HG02884 (cell line): ENCODE data around the gene SH3GL1.

ENCODE experiments used
- ATAC-seq: cut with Tn5 transposase; IDR thresholded peaks from one replicate; pipeline ENCODE4 v1.9.1; 2021; ENCODE audit warnings: mild to moderate bottlenecking, moderate library complexity; ENCODE audit not compliant: unreplicated experiment

Gene SH3GL1

DNA sequence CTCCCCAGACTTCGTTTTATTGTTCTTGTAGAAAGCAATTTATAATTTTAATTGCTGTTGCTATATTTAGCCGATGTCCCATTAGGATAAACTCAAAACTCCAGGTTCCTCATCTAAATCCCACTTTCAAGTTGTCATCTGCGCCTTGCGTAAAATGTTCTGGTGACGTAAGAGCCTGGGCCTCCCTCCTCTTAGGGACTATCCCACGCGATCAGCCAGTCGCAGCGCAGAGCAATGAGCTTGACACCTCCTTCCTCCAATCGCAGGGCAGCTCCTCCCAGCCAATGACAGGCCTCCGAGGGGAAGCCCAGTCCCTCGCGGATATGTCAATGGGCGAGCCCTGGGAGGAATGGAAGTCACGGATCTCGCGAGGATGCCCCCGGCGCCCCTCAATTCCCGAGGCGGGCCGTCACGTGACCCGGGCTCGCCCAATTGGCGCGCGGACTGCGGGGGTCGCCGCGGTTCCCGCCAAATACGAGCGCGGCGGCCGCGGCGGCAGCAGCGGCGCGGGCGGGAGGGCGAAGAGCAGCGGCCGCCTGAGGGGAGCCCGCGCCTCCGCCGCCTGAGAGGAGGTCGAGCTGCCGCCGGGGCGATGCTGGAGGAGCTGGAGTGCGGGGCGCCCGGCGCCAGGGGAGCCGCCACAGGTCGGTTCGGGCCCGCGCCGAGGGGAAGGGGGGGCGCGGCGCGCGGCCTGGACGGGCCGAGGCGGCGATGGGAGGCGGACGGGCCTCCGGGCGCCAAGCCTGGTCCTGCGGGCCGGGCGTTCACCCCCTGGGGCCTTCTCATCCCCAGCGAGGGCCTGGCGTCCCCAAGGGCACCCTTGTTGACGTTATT, 2.0 kb upstream of the SH3GL1 start, which contains the start of gene CHAF1A:
Gene CHAF1A, plus strand, starts transcription at position 470 of the 834 bp plus-strand sequence. Its CDS starts 123 bp downstream, at position 593.
- peak; percentile 64 for ATAC-seq

DNA sequence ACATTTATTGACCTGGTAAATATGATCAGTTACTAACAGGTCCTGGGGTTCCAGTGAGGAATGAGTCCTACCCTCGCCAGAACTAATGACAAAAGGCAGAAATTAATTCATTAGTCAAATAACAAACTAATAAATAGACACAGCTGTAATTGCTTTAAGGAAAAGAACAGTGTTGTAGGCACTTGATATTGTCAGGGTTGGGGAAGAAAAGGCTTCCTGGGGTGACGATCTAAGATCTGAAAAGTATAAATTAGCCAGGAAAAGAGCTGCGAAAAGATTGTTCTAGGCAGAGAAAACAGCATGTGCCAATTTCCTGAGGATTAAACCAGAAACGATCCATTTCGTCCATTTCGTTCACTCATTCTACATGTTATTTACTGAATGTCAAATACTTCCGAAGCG, 1.4 kb upstream of the SH3GL1 start:
- no peak for ATAC-seq

DNA sequence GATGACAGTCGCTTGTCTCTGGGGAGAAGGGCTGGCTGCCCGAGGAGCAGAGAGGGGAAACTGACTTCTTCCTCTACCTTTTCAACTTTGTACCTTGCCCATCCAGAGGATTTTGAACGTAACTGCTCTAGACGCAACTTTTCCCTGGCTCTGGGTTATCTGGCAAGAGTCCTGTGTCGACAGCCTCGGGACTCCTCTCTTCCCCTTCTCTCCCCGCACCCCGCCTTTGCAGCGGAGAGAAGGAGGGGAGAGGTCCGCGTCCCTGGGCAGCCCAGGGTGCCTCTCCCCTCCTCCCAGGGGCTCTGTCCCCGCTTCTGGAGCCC, 574 bp downstream of the SH3GL1 start:
- ATAC-seq, result no peak

DNA sequence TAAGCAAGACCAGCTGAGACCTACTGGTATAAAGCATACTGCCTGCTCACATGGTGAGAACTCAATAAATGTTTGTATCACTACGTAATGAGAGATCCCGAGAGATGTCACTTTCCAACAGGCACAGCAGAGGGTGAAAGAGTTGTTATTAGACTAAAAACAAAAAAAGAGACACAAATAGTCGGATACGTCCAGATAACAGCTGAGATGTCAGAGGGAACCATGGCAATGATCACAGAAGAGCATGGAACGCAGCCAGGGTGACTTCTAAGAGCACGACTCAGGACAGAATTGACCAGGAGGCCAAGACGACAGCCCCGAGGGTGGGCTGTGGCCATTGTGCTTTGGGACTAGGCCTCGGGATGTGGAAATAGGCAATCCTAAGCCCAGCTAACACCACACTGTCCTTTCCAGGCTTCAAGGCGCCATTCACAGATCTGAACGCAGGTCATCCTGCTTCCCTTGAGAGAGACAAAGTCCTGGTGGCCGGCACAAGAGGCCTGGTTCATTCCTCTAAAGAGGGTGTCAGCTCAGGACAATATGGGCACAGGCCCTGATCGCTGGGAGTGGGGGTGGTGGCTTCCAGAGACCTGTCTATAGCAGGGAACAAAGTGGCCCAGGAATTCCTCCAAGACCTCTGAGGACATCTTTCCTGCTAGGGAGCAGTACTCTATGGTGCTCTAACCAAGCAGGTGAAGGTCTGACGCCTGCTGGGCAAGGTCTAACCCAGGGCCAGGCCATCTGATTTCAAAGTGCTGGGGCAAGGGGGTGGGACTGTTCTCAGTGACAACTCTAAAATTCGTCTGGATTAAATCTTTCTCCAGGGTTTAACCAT, 3.2 kb downstream of the SH3GL1 start:
- ATAC-seq, result no peak

DNA sequence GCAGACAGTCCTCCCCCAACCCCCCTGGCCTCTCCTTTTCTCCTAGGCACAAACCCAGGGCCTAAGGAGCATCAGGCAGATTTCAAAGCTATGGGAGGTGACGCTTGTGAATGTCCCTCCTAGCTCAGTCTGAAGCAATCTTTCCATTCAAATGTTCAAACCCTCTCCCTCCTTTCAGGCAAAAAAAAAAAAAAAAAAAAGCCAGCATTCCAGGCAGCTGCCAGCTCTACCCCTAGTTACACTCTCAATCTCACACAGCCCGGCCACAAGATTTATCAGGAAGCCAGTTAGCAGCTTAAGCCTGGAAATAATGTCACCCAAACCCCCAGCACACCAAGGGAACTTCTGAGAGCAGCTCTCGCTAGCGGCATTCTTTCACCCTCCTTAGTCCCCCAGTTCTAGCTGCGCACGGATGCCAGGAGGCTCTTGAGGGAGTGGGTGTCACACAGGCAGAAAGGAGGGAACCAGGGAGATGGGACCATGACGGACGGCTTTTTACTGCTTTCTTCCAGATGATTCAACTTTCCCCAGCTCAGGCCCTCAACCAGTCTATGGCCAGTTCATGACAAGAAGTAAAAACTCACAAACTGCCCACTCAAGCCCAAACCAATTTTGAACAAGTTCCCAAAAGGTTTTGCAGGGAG, 6.3 kb downstream of the SH3GL1 start:
- ATAC-seq, result no peak

DNA sequence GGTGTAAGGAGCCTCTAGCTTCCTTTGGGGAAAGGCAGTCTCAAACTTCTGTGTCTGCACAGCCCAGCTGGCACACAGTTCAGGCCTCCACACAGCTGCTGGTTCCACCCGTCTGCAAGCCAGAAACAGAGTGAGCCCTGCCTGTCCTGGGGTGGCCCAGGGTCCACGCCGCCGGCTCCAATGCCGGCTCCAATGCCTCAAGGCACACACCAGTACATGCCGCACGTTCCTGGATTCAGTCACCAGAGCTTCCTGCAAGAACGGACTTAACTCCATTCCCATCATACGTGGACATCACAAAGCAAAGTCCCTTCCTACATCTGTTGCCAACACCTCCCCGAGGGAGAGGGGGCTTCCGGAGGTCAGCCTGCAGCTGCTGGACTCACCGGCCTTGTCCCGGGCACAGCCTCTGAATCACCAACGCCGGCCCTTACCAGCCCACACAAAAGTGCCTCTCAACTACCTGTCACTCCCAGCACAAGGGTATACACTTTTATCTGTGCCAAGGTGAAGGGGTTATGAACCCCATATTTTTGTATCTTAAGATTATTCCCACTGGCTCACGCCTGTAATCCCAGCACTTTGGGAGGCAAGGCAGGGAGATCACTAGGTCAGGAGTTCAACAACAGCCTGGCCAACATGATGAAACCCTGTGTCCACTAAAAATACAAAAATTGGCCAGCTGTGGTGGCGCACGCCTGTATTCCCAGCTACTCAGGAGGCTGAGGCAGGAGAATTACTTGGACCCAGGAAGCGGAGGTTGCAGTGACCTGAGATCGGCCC, 8.5 kb downstream of the SH3GL1 start:
- ATAC-seq, result no peak

DNA sequence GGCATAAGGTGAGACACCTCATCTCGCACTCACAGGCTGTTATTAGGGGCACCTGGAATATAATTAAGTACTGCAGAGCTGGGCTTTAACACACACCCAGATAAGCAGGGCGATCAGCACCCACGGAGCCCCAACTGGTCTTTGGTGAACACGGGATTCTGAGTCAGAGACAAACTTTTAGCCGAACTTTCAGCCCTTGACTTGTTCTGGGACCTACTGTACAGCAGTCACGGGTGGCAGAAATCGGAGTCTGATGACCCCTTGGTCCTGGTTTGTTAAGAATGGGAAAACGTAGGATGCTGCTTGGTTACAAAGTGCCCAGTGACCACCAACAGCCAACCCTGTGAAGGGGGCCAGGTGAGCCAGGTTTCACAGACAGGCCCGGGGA, 9.0 kb downstream of the SH3GL1 start:
- ATAC-seq, result no peak

DNA sequence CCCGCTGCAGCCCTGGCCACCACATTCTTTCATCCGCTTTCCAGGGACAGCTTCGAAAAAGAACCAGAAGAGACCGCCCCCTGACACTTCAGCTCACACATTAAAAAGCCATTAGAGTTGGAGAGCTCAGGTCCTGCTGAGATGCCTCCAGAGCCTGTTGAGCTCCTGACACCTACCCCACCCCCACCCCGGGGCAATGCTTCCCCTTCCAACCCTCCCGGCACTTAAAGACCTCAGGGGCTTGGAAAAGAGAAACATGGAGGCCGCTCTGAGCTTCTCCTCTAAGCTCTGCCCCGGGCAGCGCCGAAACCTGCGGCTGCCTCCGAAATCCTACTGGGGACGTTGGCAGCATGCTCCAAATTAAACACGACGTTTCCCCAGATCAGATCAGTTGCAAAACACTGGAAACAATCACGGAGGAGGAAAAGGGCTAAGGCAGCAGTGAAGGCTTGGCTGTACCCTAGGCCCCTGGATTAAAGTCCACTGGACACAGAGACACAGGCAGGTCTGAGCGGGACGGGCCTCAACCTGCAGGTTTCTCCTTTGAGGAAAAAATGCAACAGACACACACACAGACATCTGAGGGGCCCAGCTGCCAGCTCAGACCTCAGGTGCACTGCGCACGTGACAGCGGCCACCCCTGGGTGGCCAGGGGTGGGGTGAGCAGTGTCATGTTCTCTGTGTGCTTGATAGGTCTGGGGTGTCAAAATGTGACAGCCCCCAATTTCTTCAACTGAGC, 9.6 kb downstream of the SH3GL1 start:
- no peak for ATAC-seq

DNA sequence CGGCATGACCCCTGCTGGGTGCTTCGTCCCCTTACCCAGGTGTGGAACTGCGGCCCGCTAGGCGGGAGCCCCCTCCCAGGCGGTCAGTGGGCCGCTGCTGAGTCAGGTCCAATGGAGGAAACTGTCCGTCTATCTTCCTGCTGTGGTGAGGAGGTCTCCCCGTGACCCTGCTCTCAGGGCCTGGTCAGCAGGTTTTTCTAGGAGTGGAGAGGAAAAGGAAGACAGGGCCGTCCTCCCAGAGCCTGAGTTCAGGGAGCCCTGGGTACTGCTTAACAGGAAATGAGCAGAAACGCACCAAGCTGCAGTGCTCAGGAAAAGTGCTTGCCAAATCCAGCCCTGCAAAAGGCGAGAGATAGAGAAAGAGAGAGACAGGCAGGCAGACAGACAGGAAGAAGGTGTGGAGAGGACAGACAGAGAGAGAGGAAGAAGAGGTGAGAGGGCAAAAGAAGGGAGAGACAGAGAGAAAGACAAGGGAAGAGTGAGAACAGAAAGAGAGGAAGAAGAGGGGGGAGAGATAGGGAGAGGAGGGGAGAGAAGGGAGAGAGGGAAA, 10.3 kb downstream of the SH3GL1 start:
- no peak for ATAC-seq

DNA sequence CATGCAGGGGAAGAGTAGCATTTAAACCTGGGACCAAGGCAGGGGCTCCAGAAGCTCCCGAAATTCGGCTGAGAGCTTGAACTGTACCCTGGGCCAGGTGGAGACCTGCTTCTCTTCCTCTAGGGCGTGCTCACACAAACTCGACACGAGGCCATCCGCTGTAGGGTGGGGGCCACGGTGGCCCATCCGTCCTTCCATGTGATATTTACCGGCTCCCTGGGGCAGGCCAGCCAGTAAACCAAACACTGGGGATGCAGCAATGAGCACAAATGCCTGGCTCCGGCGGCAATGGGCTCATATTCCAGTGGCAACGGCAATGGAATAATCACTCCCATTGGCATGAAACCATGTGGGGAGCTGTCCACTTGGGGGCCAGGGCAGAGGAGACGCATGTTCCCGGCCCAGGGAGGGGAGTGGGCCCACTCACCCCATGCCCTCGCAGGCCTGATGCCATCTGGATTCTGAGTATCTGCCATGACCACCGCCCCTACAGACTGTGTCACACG, 10.8 kb downstream of the SH3GL1 start:
- no peak for ATAC-seq

DNA sequence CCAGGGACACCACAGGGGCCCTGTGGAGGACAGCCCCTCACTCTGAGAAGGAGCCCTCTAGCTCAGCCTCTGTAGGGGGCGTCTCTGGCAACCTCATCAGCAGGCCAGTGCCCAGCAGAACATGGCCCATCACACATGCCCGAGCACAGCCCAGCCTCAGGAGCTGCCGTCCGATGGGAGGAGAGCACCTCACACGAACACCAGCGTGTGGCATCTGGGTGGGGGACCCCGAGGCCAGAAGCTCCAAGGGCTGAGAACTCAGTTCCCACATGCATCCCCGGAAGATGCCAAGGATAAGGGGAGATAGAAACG, 11.3 kb downstream of the SH3GL1 start:
- ATAC-seq, result no peak

DNA sequence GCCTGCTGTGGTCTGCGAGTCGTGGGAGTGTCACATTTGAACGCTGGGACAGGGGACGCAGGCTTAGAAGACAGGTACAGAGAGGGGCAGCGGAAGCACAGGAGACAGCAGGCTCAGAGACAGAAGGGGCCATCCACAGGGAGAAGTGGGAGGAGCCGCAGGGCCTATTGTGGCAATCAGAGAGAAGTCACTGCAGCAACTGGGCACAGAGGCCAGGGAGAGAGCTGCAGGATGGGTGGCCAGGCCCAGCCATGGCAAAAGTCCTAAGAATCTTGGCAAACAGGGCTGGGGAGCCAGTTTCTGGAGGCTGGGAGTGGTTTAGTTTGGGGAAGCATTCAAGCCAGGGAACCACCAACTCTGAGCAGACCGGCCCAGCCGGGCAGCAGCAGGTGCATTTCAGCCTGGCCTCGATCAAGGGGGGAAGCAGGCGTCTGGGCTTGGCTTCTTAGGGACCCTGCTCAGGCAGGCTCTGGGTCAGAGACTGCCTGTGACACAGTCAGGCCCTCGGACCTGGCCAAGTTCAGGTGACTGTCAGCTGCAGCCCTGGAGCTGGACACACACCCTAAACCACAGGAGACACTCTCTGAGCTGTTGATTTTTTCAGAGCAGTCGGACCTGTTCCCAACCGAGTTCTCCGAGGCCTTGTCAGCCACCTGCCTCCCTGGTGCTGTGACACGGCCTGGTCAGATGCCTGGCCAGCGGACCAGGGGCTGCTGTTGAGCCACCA, 11.8 kb downstream of the SH3GL1 start:
- ATAC-seq, result no peak

DNA sequence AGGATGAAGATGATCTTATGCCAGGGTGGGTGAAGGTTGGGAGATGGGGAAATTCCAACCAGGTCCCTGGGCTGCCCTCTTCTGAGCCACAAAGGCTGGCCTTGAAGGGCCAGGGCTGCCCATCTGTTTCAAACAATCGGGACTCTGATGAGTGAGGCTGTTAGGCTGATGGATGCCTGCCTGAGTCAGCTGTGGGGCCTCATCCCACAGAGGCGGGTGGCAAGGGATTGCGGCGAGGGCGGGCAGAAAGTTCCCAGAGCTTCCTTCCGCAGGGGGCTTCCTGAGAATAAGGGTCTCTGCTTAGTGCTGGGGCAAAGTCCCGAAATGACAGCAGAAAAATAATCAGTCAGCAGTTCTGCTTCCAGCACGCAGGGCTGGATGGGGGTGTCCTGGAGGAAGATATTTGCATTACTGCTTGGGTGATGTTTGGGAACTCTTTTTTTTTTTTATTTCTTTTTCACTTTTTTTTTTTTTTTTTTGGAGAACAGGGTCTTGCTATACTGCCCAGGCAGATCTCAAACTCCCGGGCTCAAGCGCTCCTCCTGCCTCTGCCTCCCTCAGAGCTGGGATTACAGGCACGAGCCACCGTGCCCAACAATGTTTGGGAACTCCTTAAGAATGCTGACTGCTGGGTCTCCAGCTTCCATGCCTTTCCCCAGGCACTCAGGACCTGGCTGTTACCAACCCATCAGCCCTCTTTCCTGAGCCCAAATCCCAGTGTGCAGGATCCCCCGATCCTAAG, 14.1 kb downstream of the SH3GL1 start:
- ATAC-seq, result no peak

DNA sequence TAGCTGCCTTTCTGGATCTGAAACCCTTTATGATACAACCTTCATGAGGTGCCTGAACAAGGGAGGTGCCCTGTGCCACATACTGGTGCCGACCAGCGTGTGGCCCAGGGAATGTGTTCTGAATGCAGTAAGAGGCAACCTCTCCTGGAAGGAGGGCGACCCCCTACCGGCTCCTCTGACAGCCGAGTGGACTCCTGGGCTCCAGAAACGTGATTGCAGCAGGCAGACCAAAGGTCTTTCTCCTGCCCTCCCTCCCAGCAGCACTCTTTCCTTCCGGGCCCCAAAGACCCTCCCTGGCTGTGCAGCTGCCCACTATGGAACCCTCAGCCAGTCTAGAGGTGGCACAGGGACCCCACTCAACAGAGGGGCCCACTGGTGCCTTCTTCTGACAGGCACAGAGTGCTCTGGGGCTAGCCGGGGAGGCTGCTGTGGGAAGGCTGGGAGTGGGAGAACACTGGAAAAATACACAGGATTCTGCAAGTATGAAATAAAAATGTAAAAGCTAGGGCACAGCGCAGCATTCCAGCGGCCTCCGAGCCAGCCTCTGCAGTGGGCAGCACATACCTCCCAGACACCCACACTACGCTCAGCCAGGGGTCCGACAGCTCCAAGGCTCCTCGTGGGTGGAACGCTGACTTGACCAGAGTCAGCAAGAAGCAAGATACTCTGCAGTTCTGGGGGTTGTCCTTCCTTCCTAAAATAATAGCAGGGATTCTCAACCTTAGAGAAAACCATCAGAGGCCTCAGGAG, 14.9 kb downstream of the SH3GL1 start:
- no peak for ATAC-seq

DNA sequence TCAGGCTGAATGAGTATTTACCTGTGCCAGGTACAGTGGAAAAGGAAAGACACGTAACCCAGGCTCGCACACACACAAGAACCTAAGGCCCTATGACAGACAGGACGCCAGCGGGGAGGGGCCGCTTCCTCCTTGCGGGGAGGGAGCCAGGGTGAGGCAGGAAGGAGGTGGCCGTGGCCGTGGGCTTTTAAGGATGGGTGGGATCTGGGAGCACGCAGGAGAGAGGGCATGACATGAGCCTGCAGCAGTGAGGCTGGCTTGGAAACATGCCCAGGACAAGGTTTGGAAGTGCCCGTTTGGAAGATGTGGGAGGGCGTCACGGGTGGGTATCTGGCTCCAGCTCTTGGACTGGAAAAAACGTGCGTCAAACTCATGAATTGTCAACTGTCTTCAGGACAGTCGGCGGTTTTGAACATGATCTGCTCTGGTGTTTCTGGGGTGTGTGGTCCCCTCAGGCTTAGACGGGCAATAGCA, 20.1 kb downstream of the SH3GL1 start:
- ATAC-seq, result no peak

DNA sequence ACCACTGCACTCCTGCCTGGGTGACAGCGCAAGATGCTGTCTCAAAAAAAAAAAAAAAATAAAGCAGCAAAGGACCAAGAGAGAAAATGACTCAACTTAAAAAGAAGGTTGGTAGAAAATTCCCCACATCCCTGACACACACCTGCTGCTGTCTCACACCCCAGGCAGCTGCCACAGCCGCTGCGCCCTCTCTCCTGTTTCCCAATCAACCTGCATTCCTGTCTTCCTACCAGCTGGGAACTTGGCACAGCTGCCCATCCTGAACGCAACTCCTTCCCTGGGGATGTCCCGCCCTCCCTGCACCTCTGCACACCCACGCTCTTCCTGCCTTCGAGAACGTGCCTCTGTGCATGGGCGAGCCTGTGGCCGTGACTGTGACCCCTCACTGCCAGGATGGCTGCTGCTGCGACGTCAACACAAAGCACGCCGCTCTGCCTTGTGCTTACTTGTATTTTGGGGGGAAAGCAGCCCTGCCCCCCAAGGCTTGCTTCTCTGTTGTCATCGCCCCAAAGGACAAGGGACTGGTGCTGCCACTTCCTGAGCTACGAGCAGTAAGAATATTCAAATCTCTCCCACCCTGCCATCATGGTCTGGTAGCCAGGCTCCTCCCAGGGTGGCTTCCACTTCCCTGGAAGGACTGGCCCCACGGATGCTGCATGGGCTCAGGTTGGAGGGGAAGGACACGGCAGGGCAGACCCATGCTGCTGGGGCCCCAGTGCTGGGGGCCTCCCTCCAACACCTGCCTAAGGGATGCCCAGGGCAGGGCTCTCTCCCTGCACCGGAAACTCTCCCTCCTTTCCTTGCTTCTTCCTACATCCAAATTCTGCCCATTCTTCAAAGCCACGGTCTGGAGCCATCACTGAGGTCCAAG, 20.7 kb downstream of the SH3GL1 start:
- no peak for ATAC-seq

DNA sequence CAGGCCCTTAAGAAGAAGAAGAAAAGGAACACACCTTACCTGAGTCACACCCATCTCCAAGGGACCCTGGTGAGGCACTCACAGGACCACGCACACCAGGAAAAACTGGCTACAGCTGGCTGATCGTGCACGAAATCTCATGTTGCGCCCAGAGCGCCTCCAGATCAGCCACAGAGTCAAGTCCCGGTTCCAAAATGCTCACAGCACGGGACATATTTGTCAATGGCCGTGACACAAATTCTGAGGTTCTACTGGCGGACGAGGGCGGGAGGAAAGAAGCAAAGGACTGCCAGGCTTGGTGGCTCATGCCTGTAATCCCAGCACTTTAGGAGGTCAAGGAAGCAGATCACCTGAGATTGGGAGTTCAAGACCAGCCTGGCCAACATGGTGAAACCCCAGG, 21.5 kb downstream of the SH3GL1 start:
- ATAC-seq, result no peak
